GM21529 (cell line): ENCODE results near the gene CUL9.

ENCODE experiments used
- ATAC-seq: cut with Tn5 transposase; IDR thresholded peaks from one replicate; pipeline ENCODE4 v1.9.1; 2021; ENCODE audit not compliant: unreplicated experiment

Gene CUL9

GRCh38 chr6:43269273-43270007 lies 87.4 kb downstream of the CUL9 start:
- no peak for ATAC-seq

- no peak for ATAC-seq
Observed at GRCh38 chr6:43271103-43271815, 89.3 kb downstream of the CUL9 start.

GRCh38 chr6:43271944-43272343 lies 89.9 kb downstream of the CUL9 start:
- ATAC-seq, result no peak

- ATAC-seq, result no peak
Observed at GRCh38 chr6:43273707-43274106, 91.7 kb downstream of the CUL9 start.
